Activated CD4-positive, alpha-beta T cell treated with anti-CD3 and anti-CD28 coated beads, Interleukin-2, amount 50 U/mL, for 4 hours (primary cell): ENCODE data around the gene PRDX4.
A peak's percentile ranks its signal among the peaks of the same experiment; 100 is the strongest.
"Not testable (repeated sequence)": the region's sequence is repeated elsewhere in the genome, so short reads cannot be mapped to it uniquely, and the experiment has no call there.

Experiments used
- DNase-seq, 2 experiments: peaks; one replicate each; pipeline ENCODE4 v3.0.0-alpha.2; 2020

The PRDX4 gene

GRCh38 chrX:23667239-23668177, at the start of gene PRDX4:
Gene PRDX4 (plus strand): TSS chrX:23667493. CDS start chrX:23667571, 78 bp downstream.
- DNase-seq = peak; percentile 63 to 66

- DNase-seq = no peak
These were observed 45.5 kb upstream of the PRDX4 start for GRCh38 chrX:23621621-23622265.

- no peak for DNase-seq
These were observed 43.5 kb upstream of the PRDX4 start for GRCh38 chrX:23623797-23624196.

- DNase-seq = no peak
These were observed 40.6 kb upstream of the PRDX4 start for GRCh38 chrX:23626651-23627050.

GRCh38 chrX:23628131-23628530, 39.2 kb upstream of the PRDX4 start:
- DNase-seq = no peak

GRCh38 chrX:23631136-23631535, 36.2 kb upstream of the PRDX4 start:
- no peak for DNase-seq

GRCh38 chrX:23633834-23634580, 33.3 kb upstream of the PRDX4 start:
- DNase-seq = no peak

GRCh38 chrX:23637187-23637586, 30.1 kb upstream of the PRDX4 start:
- DNase-seq = no peak

- no peak for DNase-seq
These were observed 24.3 kb upstream of the PRDX4 start for GRCh38 chrX:23643020-23643419.

- no peak for DNase-seq
These were observed 22.5 kb upstream of the PRDX4 start for GRCh38 chrX:23644744-23645143.

- DNase-seq = no peak
These were observed 11.2 kb upstream of the PRDX4 start for GRCh38 chrX:23656091-23656490.

GRCh38 chrX:23656684-23657083, 10.6 kb upstream of the PRDX4 start:
- no peak for DNase-seq

- no peak for DNase-seq
These were observed 8.0 kb upstream of the PRDX4 start for GRCh38 chrX:23659339-23659738.

- not testable (repeated sequence) for DNase-seq
These were observed 7.1 kb upstream of the PRDX4 start for GRCh38 chrX:23660083-23660765.

GRCh38 chrX:23660766-23661132, 6.5 kb upstream of the PRDX4 start:
- DNase-seq = no peak

- no peak for DNase-seq
These were observed 5.6 kb upstream of the PRDX4 start for GRCh38 chrX:23661671-23662070.

GRCh38 chrX:23662187-23662586, 5.1 kb upstream of the PRDX4 start:
- DNase-seq = no peak

- no peak for DNase-seq
These were observed 4.4 kb upstream of the PRDX4 start for GRCh38 chrX:23662853-23663252.

GRCh38 chrX:23664496-23664895, 2.8 kb upstream of the PRDX4 start:
- DNase-seq = no peak

GRCh38 chrX:23666282-23666681, 1.0 kb upstream of the PRDX4 start:
- no peak for DNase-seq

- no peak for DNase-seq
These were observed 1.0 kb downstream of the PRDX4 start for GRCh38 chrX:23668335-23668734.

GRCh38 chrX:23670528-23670927, 3.2 kb downstream of the PRDX4 start:
- DNase-seq = no peak

- no peak for DNase-seq
These were observed 5.8 kb downstream of the PRDX4 start for GRCh38 chrX:23673108-23673507.
